Activated T-helper 2 cell treated with anti-CD3 and anti-CD28 coated beads, Interferon-gamma antibody, Interleukin-2, Interleukin-4, amounts not matched to agents 10 μg/mL and 5 μg/mL and 100 μg/mL, durations not matched to agents 14 hours and 24 hours and 36 hours (primary cell): ENCODE measurements around the gene RPS6KA1. TPM values are rescaled to one million over a fixed set of nuclear protein-coding genes. Genes with fewer than 3 reads are reported as not detected.
A peak's percentile ranks its signal among the peaks of the same experiment; 100 is the strongest.

ENCODE experiments used
- DNase-seq: peaks from one replicate; pipeline ENCODE4 v3.0.0; 2021; ENCODE audit warnings: low spot score
- H3K27ac Mint-ChIP-seq: one replicate; pipeline ENCODE4 v1.8.0; 2021; ENCODE audit warnings: mixed read lengths
- H3K27me3 Mint-ChIP-seq: one replicate; pipeline ENCODE4 v1.8.0; 2021; ENCODE audit warnings: low read depth, mixed read lengths
- H3K36me3 Mint-ChIP-seq: one replicate; pipeline ENCODE4 v1.8.0; 2021; ENCODE audit warnings: low read depth, mixed read lengths
- H3K4me1 Mint-ChIP-seq: one replicate; pipeline ENCODE4 v1.8.0; 2021; ENCODE audit warnings: low read depth, mixed read lengths
- H3K4me3 Mint-ChIP-seq: one replicate; pipeline ENCODE4 v1.8.0; 2021; ENCODE audit warnings: low read depth, mild to moderate bottlenecking, moderate library complexity, mixed read lengths
- H3K9me3 Mint-ChIP-seq: one replicate; pipeline ENCODE4 v1.8.0; 2021; ENCODE audit warnings: mixed read lengths
- intact Hi-C: fragments of 100-400 bp; cut with micrococcal nuclease; formaldehyde crosslinking; loops from one replicate; pipeline ENCODE4 v1.15.1; 2023
- total RNA-seq: library from RNA; stranded (reverse); gene quantifications from 2 replicates; pipeline ENCODE4 v1.2.3, GENCODE V29; 2022

The RPS6KA1 gene
- total RNA-seq, 1 donor from 2014 or later, result 190 TPM

GRCh38 chr1:26518355-26518754 is 11.2 kb upstream of the RPS6KA1 start:
- Mint-ChIP-seq H3K4me3 (no peak overlapping the region), H3K9me3 (no peaks in the 10 kb centered on the region), H3K36me3 (no peaks in the 10 kb centered on the region), H3K27me3 (peaks cover 1% of the 10 kb centered on the region), H3K4me1 (no peaks in the 10 kb centered on the region), H3K27ac (no peak overlapping the region)
- no peak for DNase-seq
- intact Hi-C loops, result no loop called here

- DNase-seq, result no peak
- no peaks in the 10 kb centered on the region for H3K36me3 Mint-ChIP-seq
- H3K4me3 Mint-ChIP-seq, result no peak overlapping the region
- no peaks in the 10 kb centered on the region for H3K9me3 Mint-ChIP-seq
- H3K27me3 Mint-ChIP-seq, result peaks cover 9% of the 10 kb centered on the region
- peaks cover 2% of the 10 kb centered on the region for H3K4me1 Mint-ChIP-seq
- intact Hi-C loops, result no loop called here
- H3K27ac Mint-ChIP-seq, result no peak overlapping the region
Observed at GRCh38 chr1:26520339-26520738, 9.2 kb upstream of the RPS6KA1 start.

GRCh38 chr1:26521669-26522030 is 7.9 kb upstream of the RPS6KA1 start:
- DNase-seq, result no peak
- Mint-ChIP-seq H3K4me3 (no peak overlapping the region), H3K36me3 (no peaks in the 10 kb centered on the region), H3K27me3 (peaks cover 9% of the 10 kb centered on the region), H3K27ac (no peak overlapping the region), H3K9me3 (no peaks in the 10 kb centered on the region), H3K4me1 (peaks cover 2% of the 10 kb centered on the region)
- intact Hi-C loops, result no loop called here

GRCh38 chr1:26522073-26522472 is 7.5 kb upstream of the RPS6KA1 start:
- no peaks in the 10 kb centered on the region for H3K36me3 Mint-ChIP-seq
- no peaks in the 10 kb centered on the region for H3K9me3 Mint-ChIP-seq
- H3K27ac Mint-ChIP-seq, result no peak overlapping the region
- H3K27me3 Mint-ChIP-seq, result peaks cover 9% of the 10 kb centered on the region
- intact Hi-C loops, result no loop called here
- peaks cover 2% of the 10 kb centered on the region for H3K4me1 Mint-ChIP-seq
- H3K4me3 Mint-ChIP-seq, result no peak overlapping the region
- DNase-seq, result no peak

- Mint-ChIP-seq H3K9me3 (no peaks in the 10 kb centered on the region), H3K27ac (no peak overlapping the region), H3K4me3 (no peak overlapping the region), H3K36me3 (no peaks in the 10 kb centered on the region), H3K27me3 (peaks cover 9% of the 10 kb centered on the region), H3K4me1 (peaks cover 4% of the 10 kb centered on the region)
- DNase-seq, result no peak
- intact Hi-C loops, result no loop called here
Observed at GRCh38 chr1:26524181-26524580, 5.4 kb upstream of the RPS6KA1 start.

- intact Hi-C loops, result no loop called here
- no peaks in the 10 kb centered on the region for H3K9me3 Mint-ChIP-seq
- no peak overlapping the region for H3K27ac Mint-ChIP-seq
- DNase-seq, result no peak
- no peaks in the 10 kb centered on the region for H3K36me3 Mint-ChIP-seq
- peaks cover 9% of the 10 kb centered on the region for H3K27me3 Mint-ChIP-seq
- H3K4me3 Mint-ChIP-seq, result no peak overlapping the region
- H3K4me1 Mint-ChIP-seq, result peaks cover 16% of the 10 kb centered on the region
Observed at GRCh38 chr1:26526287-26526686, 3.3 kb upstream of the RPS6KA1 start.

- Mint-ChIP-seq H3K9me3 (no peaks in the 10 kb centered on the region), H3K4me1 (peaks cover 20% of the 10 kb centered on the region), H3K36me3 (no peaks in the 10 kb centered on the region), H3K4me3 (peak overlapping the region; percentile 96), H3K27ac (peak overlapping the region; percentile 93), H3K27me3 (peaks cover 6% of the 10 kb centered on the region)
- no peak for DNase-seq
- intact Hi-C loops, result loop anchor here (2.0 kb wide), 1 partner anchor 29 kb away; no protein-coding TSS in a partner anchor
Observed at GRCh38 chr1:26529405-26529654, 231 bp upstream of the RPS6KA1 start.

- Mint-ChIP-seq H3K9me3 (no peaks in the 10 kb centered on the region), H3K36me3 (no peaks in the 10 kb centered on the region), H3K4me1 (peaks cover 27% of the 10 kb centered on the region), H3K27me3 (peaks cover 2% of the 10 kb centered on the region), H3K27ac (no peak overlapping the region), H3K4me3 (peak overlapping the region; percentile 85)
- intact Hi-C loops, result no loop called here
- DNase-seq, result no peak
Observed at GRCh38 chr1:26530410-26530894, 891 bp downstream of the RPS6KA1 start.

GRCh38 chr1:26530895-26531598 is 1.5 kb downstream of the RPS6KA1 start:
- Mint-ChIP-seq H3K27ac (no peak overlapping the region), H3K36me3 (no peaks in the 10 kb centered on the region), H3K9me3 (no peaks in the 10 kb centered on the region), H3K4me3 (peak overlapping the region; percentile 85), H3K4me1 (peaks cover 27% of the 10 kb centered on the region), H3K27me3 (peaks cover 2% of the 10 kb centered on the region)
- intact Hi-C loops, result no loop called here
- DNase-seq, result no peak

GRCh38 chr1:26531651-26532131 is 2.1 kb downstream of the RPS6KA1 start:
- H3K36me3 Mint-ChIP-seq, result no peaks in the 10 kb centered on the region
- no peaks in the 10 kb centered on the region for H3K9me3 Mint-ChIP-seq
- peaks cover 29% of the 10 kb centered on the region for H3K4me1 Mint-ChIP-seq
- no peak overlapping the region for H3K27ac Mint-ChIP-seq
- no peak for DNase-seq
- H3K4me3 Mint-ChIP-seq, result no peak overlapping the region
- H3K27me3 Mint-ChIP-seq, result peaks cover 2% of the 10 kb centered on the region
- intact Hi-C loops, result no loop called here

- H3K9me3 Mint-ChIP-seq, result no peaks in the 10 kb centered on the region
- no peak overlapping the region for H3K27ac Mint-ChIP-seq
- no peak for DNase-seq
- H3K4me1 Mint-ChIP-seq, result peaks cover 38% of the 10 kb centered on the region
- no peaks in the 10 kb centered on the region for H3K27me3 Mint-ChIP-seq
- H3K4me3 Mint-ChIP-seq, result no peak overlapping the region
- H3K36me3 Mint-ChIP-seq, result peaks cover 8% of the 10 kb centered on the region
- intact Hi-C loops, result no loop called here
Observed at GRCh38 chr1:26533951-26534509, 4.5 kb downstream of the RPS6KA1 start.

GRCh38 chr1:26535201-26535600 is 5.6 kb downstream of the RPS6KA1 start:
- intact Hi-C loops, result no loop called here
- Mint-ChIP-seq H3K27ac (no peak overlapping the region), H3K27me3 (no peaks in the 10 kb centered on the region), H3K36me3 (peaks cover 9% of the 10 kb centered on the region), H3K9me3 (no peaks in the 10 kb centered on the region), H3K4me3 (no peak overlapping the region), H3K4me1 (peaks cover 42% of the 10 kb centered on the region)
- DNase-seq, result no peak

GRCh38 chr1:26536081-26536480 is 6.5 kb downstream of the RPS6KA1 start:
- Mint-ChIP-seq H3K4me1 (peaks cover 39% of the 10 kb centered on the region), H3K27me3 (no peaks in the 10 kb centered on the region), H3K4me3 (no peak overlapping the region), H3K9me3 (no peaks in the 10 kb centered on the region), H3K36me3 (peaks cover 9% of the 10 kb centered on the region), H3K27ac (no peak overlapping the region)
- DNase-seq, result no peak
- intact Hi-C loops, result no loop called here
